Endodermal cell (in vitro differentiated cells): ENCODE measurements around the gene LAMA4. TPM values are rescaled to one million over a fixed set of nuclear protein-coding genes. Genes with fewer than 3 reads are reported as not detected.

Source experiments
- DNase-seq: peaks from one replicate; pipeline ENCODE4 v3.0.0-alpha.2; 2017
- H3K27ac ChIP-seq: 2 replicates; pipeline ENCODE4 v1.5.1; 2013; ENCODE audit warnings: mild to moderate bottlenecking, low read depth, low read length, moderate library complexity
- H3K27me3 ChIP-seq: 2 replicates; pipeline ENCODE4 v1.6.1; 2013; ENCODE audit warnings: mild to moderate bottlenecking, low read length, moderate library complexity; ENCODE audit not compliant: insufficient read depth, control insufficient read depth, poor library complexity, severe bottlenecking
- H3K36me3 ChIP-seq: 2 replicates; pipeline ENCODE4 v1.7.0; 2013; ENCODE audit warnings: mild to moderate bottlenecking, low read length, moderate library complexity; ENCODE audit not compliant: control insufficient read depth, insufficient read depth
- H3K4me1 ChIP-seq: one replicate; pipeline ENCODE4 v1.7.0; 2013; ENCODE audit warnings: low read length; ENCODE audit not compliant: control insufficient read depth, insufficient read depth
- H3K4me3 ChIP-seq: 2 replicates; pipeline ENCODE4 v1.5.1; 2013; ENCODE audit warnings: mild to moderate bottlenecking, low read length, moderate library complexity
- H3K9ac ChIP-seq: 2 replicates; pipeline ENCODE4 v1.6.1; 2013; ENCODE audit warnings: mild to moderate bottlenecking, low read length, moderate library complexity; ENCODE audit not compliant: poor library complexity, severe bottlenecking; ENCODE audit errors: extremely low read depth
- H3K9me3 ChIP-seq: 2 replicates; pipeline ENCODE4 v1.6.1; 2013; ENCODE audit warnings: mild to moderate bottlenecking, low read length, moderate library complexity; ENCODE audit not compliant: control insufficient read depth
- H3K27ac Mint-ChIP-seq: 2 replicates; pipeline ENCODE4 v1.8.0; 2020; ENCODE audit warnings: mixed read lengths
- H3K27me3 Mint-ChIP-seq: 2 replicates; pipeline ENCODE4 v1.8.0; 2021; ENCODE audit warnings: mild to moderate bottlenecking, mixed read lengths; ENCODE audit not compliant: insufficient read depth
- H3K36me3 Mint-ChIP-seq: 2 replicates; pipeline ENCODE4 v1.8.0; 2020; ENCODE audit warnings: low read depth, mixed read lengths
- H3K4me1 Mint-ChIP-seq: 2 replicates; pipeline ENCODE4 v1.8.0; 2020; ENCODE audit warnings: mixed read lengths
- H3K4me3 Mint-ChIP-seq: 2 replicates; pipeline ENCODE4 v1.8.0; 2020; ENCODE audit warnings: mild to moderate bottlenecking, moderate library complexity, mixed read lengths
- H3K9me3 Mint-ChIP-seq: 2 replicates; pipeline ENCODE4 v1.8.0; 2020; ENCODE audit warnings: mild to moderate bottlenecking, mixed read lengths
- CTCF ChIP-seq: fragments of 200-600 bp; sonication (generic); conservative IDR thresholded peaks from 2 replicates; pipeline ENCODE4 v1.5.0; 2021; ENCODE audit warnings: antibody characterized with exemption, mild to moderate bottlenecking
- WGBS, 2 experiments: methylation state at CpG; one replicate each; pipeline versions ENCODE4 v1.1.5 to v1.1.7; 2013; ENCODE audit warnings: missing lambda C conversion rate in 2 of 2, mixed read lengths in 1 of 2; ENCODE audit not compliant: insufficient coverage in 1 of 2, insufficient read length in 1 of 2; 5-methylcytosine and 5-hydroxymethylcytosine counted together
- total RNA-seq, 2 donors: library from RNA; stranded (reverse); fragmentation: NEBNext Ultra II Directional in 1 of 2; extraction: Animal tissue kit (Norgen Biotek cat#: 25700) in 1 of 2; gene quantifications; 2 replicates in 1 of 2; 3 replicates in 1 of 2; pipeline ENCODE4 v1.2.1, GENCODE V29; 2021

Gene LAMA4
- total RNA-seq, 2 donors from 2014 or later: 0.24 to 3.7 TPM

- peak overlapping the region; percentile 53 for H3K27ac Mint-ChIP-seq
- H3K36me3 ChIP-seq: no peaks in the 10 kb centered on the region
- 58 to 61% methylated on average over 3 of the region's 3 CpGs for WGBS, 2 experiments
These were observed 55.4 kb downstream of the LAMA4 start for GRCh38 chr6:112199001-112199403.

GRCh38 chr6:112198582-112198981 lies 55.8 kb downstream of the LAMA4 start:
- H3K27ac ChIP-seq: no peak overlapping the region
- H3K4me3 Mint-ChIP-seq: no peak overlapping the region
- TF ChIP-seq CTCF: no peak
- H3K9me3 ChIP-seq: no peaks in the 10 kb centered on the region
- 93 to 95% methylated on average over 3 to 4 of the region's 4 CpGs for WGBS, 2 experiments
- no peaks in the 10 kb centered on the region for H3K4me1 ChIP-seq
- H3K27me3 ChIP-seq: peaks cover 19% of the 10 kb centered on the region
- no peak overlapping the region for H3K9ac ChIP-seq
- no peaks in the 10 kb centered on the region for H3K36me3 ChIP-seq
- H3K27ac Mint-ChIP-seq: no peak overlapping the region
- no peak overlapping the region for H3K4me3 ChIP-seq
- peaks cover 2% of the 10 kb centered on the region for H3K36me3 Mint-ChIP-seq
- H3K9me3 Mint-ChIP-seq: peaks cover 8% of the 10 kb centered on the region
- peaks cover 41% of the 10 kb centered on the region for H3K27me3 Mint-ChIP-seq
- no peak for DNase-seq
- H3K4me1 Mint-ChIP-seq: peaks cover 25% of the 10 kb centered on the region

More at GRCh38 chr6:112199001-112199403, 55.4 kb downstream of the LAMA4 start:
- no peak for TF ChIP-seq CTCF
- peak; percentile 71 for DNase-seq
- H3K9ac ChIP-seq: no peak overlapping the region
- Mint-ChIP-seq H3K4me3 (no peak overlapping the region), H3K27me3 (peaks cover 37% of the 10 kb centered on the region), H3K4me1 (peaks cover 28% of the 10 kb centered on the region), H3K9me3 (peaks cover 8% of the 10 kb centered on the region), H3K36me3 (peaks cover 2% of the 10 kb centered on the region)
- H3K4me3 ChIP-seq: no peak overlapping the region
- no peak overlapping the region for H3K27ac ChIP-seq
- H3K9me3 ChIP-seq: no peaks in the 10 kb centered on the region
- H3K27me3 ChIP-seq: peaks cover 19% of the 10 kb centered on the region
- no peaks in the 10 kb centered on the region for H3K4me1 ChIP-seq

GRCh38 chr6:112197636-112198035 lies 56.7 kb downstream of the LAMA4 start:
- Histone ChIP-seq H3K27me3 (peaks cover 19% of the 10 kb centered on the region), H3K4me1 (no peaks in the 10 kb centered on the region), H3K27ac (no peak overlapping the region), H3K4me3 (no peak overlapping the region), H3K9me3 (no peaks in the 10 kb centered on the region), H3K36me3 (no peaks in the 10 kb centered on the region), H3K9ac (no peak overlapping the region)
- Mint-ChIP-seq H3K4me1 (peaks cover 16% of the 10 kb centered on the region), H3K9me3 (peaks cover 8% of the 10 kb centered on the region), H3K27ac (no peak overlapping the region), H3K27me3 (peaks cover 39% of the 10 kb centered on the region), H3K4me3 (no peak overlapping the region), H3K36me3 (peaks cover 2% of the 10 kb centered on the region)
- DNase-seq: no peak
- 98 to 100% methylated on average over 1 to 2 of the region's 2 CpGs for WGBS, 2 experiments
- no peak for TF ChIP-seq CTCF
